Calu3 (cell line): ENCODE data around the gene FBL. TPM values are rescaled to one million over a fixed set of nuclear protein-coding genes. Genes with fewer than 3 reads are reported as not detected.

Source experiments
- BruUV-seq: library from RNA; stranded (reverse); fragments of 400-500 nt; replicated peaks from 2 replicates; lab custom pipeline; 2021; lab: Mats Ljungman, UMichigan
- CTCF ChIA-PET: fragments of 300-600 bp; sonication (Branson Sonifier 250); formaldehyde crosslinking; loops from one replicate; lab custom pipeline; 2022; ENCODE audit warnings: antibody characterized with exemption; lab: Charles Lee
- DNase-seq: peaks from one replicate; pipeline ENCODE4 v3.0.0; 2022
- H3K27ac Mint-ChIP-seq: one replicate; pipeline ENCODE4 v1.8.0; 2022; ENCODE audit warnings: mixed read lengths; ENCODE audit not compliant: unreplicated experiment
- H3K27me3 Mint-ChIP-seq: one replicate; pipeline ENCODE4 v1.8.0; 2022; ENCODE audit warnings: mixed read lengths; ENCODE audit not compliant: unreplicated experiment
- H3K36me3 Mint-ChIP-seq: one replicate; pipeline ENCODE4 v1.8.0; 2022; ENCODE audit warnings: mild to moderate bottlenecking, moderate library complexity, mixed read lengths; ENCODE audit not compliant: insufficient read depth, unreplicated experiment
- H3K4me1 Mint-ChIP-seq: one replicate; pipeline ENCODE4 v1.8.0; 2022; ENCODE audit warnings: mild to moderate bottlenecking, low read depth, mixed read lengths; ENCODE audit not compliant: unreplicated experiment
- H3K4me3 Mint-ChIP-seq: one replicate; pipeline ENCODE4 v1.8.0; 2022; ENCODE audit warnings: mild to moderate bottlenecking, low read depth, moderate library complexity, mixed read lengths; ENCODE audit not compliant: unreplicated experiment
- H3K9me3 Mint-ChIP-seq: one replicate; pipeline ENCODE4 v1.8.0; 2022; ENCODE audit warnings: low read depth, mixed read lengths; ENCODE audit not compliant: unreplicated experiment
- intact Hi-C: fragments of 100-400 bp; cut with micrococcal nuclease; formaldehyde crosslinking; loops from one replicate; pipeline ENCODE4 v1.10.0; 2022; ENCODE audit not compliant: unreplicated experiment
- total RNA-seq: library from RNA; stranded (reverse); gene quantifications from 2 replicates; pipeline ENCODE4 v1.2.3, GENCODE V29; 2022
- TF ChIP-seq, protein P1 (sequence below): fragments of 200-600 bp; IDR thresholded peaks from one replicate; pipeline ENCODE4 v1.8.0; 2022; ENCODE audit warnings: antibody characterized with exemption; ENCODE audit not compliant: unreplicated experiment

The FBL gene
- total RNA-seq, 1 experiment from 2014 or later: 724 TPM

GRCh38 chr19:39807846-39808364, 38.3 kb downstream of the FBL start:
- Mint-ChIP-seq H3K27ac (no peak overlapping the region), H3K9me3 (no peaks in the 10 kb centered on the region), H3K4me1 (peaks cover 6% of the 10 kb centered on the region), H3K36me3 (no peaks in the 10 kb centered on the region), H3K27me3 (peaks cover 25% of the 10 kb centered on the region), H3K4me3 (no peak overlapping the region)
- BruUV-seq: no TSS peak
- intact Hi-C loops: no loop called here
- DNase-seq: no peak
- CTCF ChIA-PET: interaction anchor here (1.6 kb wide), 1 partner anchor 26 kb away, joined by 4 read pairs; the partner anchor contains the start of gene DYRK1B
- TF ChIP-seq, protein P1, sequence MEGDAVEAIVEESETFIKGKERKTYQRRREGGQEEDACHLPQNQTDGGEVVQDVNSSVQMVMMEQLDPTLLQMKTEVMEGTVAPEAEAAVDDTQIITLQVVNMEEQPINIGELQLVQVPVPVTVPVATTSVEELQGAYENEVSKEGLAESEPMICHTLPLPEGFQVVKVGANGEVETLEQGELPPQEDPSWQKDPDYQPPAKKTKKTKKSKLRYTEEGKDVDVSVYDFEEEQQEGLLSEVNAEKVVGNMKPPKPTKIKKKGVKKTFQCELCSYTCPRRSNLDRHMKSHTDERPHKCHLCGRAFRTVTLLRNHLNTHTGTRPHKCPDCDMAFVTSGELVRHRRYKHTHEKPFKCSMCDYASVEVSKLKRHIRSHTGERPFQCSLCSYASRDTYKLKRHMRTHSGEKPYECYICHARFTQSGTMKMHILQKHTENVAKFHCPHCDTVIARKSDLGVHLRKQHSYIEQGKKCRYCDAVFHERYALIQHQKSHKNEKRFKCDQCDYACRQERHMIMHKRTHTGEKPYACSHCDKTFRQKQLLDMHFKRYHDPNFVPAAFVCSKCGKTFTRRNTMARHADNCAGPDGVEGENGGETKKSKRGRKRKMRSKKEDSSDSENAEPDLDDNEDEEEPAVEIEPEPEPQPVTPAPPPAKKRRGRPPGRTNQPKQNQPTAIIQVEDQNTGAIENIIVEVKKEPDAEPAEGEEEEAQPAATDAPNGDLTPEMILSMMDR: no peak

DNA sequence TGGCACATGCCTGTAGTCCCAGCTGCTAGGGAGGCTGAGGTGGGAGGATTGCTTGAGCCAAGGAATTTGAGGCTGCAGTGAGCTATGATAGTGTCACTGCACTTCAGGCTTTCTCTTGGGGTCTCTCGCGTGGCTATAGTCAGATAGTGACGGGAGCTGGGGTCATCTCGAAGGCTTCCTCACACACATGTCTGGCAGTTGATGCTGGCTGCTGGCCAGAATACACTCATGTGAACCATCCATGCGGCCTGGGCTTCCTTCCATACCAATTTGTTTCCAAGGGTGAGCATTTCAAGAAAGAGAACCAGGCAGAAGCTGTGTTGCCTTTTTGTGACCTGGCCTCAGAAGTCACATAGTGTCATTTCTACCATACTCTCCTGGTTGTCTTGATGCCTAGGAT, 41.1 kb downstream of the FBL start:
- no TSS peak for BruUV-seq
- TF ChIP-seq, protein P1: no peak
- CTCF ChIA-PET: interaction anchor here (1.6 kb wide), 1 partner anchor 166 kb away, joined by 4 read pairs; the partner anchor contains the start of gene PSMC4
- Mint-ChIP-seq H3K27ac (no peak overlapping the region), H3K27me3 (peaks cover 33% of the 10 kb centered on the region), H3K9me3 (no peaks in the 10 kb centered on the region), H3K4me3 (no peak overlapping the region), H3K4me1 (peaks cover 6% of the 10 kb centered on the region), H3K36me3 (no peaks in the 10 kb centered on the region)
- intact Hi-C loops: no loop called here
- DNase-seq: no peak

GRCh38 chr19:39802958-39803357, 43.2 kb downstream of the FBL start:
- intact Hi-C loops: no loop called here
- H3K27ac Mint-ChIP-seq: no peak overlapping the region
- TF ChIP-seq, protein P1: no peak
- H3K9me3 Mint-ChIP-seq: no peaks in the 10 kb centered on the region
- H3K36me3 Mint-ChIP-seq: no peaks in the 10 kb centered on the region
- DNase-seq: no peak
- H3K27me3 Mint-ChIP-seq: peaks cover 39% of the 10 kb centered on the region
- BruUV-seq: no TSS peak
- H3K4me3 Mint-ChIP-seq: no peak overlapping the region
- no peaks in the 10 kb centered on the region for H3K4me1 Mint-ChIP-seq
- CTCF ChIA-PET: interaction anchor here (1.0 kb wide), 1 partner anchor 10 kb away, joined by 4 read pairs; no protein-coding TSS in a partner anchor

GRCh38 chr19:39797083-39797482, 49.1 kb downstream of the FBL start:
- Mint-ChIP-seq H3K4me3 (no peak overlapping the region), H3K27me3 (peaks cover 47% of the 10 kb centered on the region), H3K9me3 (no peaks in the 10 kb centered on the region), H3K36me3 (no peaks in the 10 kb centered on the region), H3K27ac (no peak overlapping the region), H3K4me1 (peaks cover 7% of the 10 kb centered on the region)
- no TSS peak for BruUV-seq
- CTCF ChIA-PET: no interaction called here
- no peak for DNase-seq
- intact Hi-C loops: no loop called here
- TF ChIP-seq, protein P1: no peak
